GM12891 (cell line): ENCODE measurements around the gene DOCK2.

ENCODE experiments used
- DNase-seq: peaks from one replicate; pipeline ENCODE4 v3.0.0; 2011; ENCODE audit warnings: low spot score; ENCODE audit not compliant: insufficient read length
- FAIRE-seq: peaks from 2 replicates; lab custom pipeline; 2011; peaks lifted over from hg19 to GRCh38; lab: Jason Lieb, UNC
- PAX5 ChIP-seq: IDR thresholded peaks from 2 replicates; pipeline ENCODE4 v1.6.1; 2011; ENCODE audit warnings: low read length, moderate library complexity, mild to moderate bottlenecking; ENCODE audit not compliant: insufficient read depth, severe bottlenecking
- POLR2A ChIP-seq: IDR thresholded peaks from 2 replicates; pipeline ENCODE4 v1.6.1; 2011; ENCODE audit warnings: low read depth, low read length, control low read depth
- POLR2AphosphoS5 ChIP-seq: IDR thresholded peaks from 2 replicates; pipeline ENCODE4 v1.6.1; 2011; ENCODE audit warnings: low read depth, low read length, control low read depth
- POU2F2 ChIP-seq: IDR thresholded peaks from 2 replicates; pipeline ENCODE4 v1.6.1; 2011; ENCODE audit warnings: low read depth, mild to moderate bottlenecking, control low read depth, low read length, moderate library complexity
- SPI1 ChIP-seq: IDR thresholded peaks from 2 replicates; pipeline ENCODE4 v1.6.1; 2011; ENCODE audit warnings: low read depth, low read length, control low read depth
- TAF1 ChIP-seq: IDR thresholded peaks from 2 replicates; pipeline ENCODE4 v1.6.1; 2011; ENCODE audit warnings: low read depth, low read length, control low read depth

DOCK2 gene

DNA sequence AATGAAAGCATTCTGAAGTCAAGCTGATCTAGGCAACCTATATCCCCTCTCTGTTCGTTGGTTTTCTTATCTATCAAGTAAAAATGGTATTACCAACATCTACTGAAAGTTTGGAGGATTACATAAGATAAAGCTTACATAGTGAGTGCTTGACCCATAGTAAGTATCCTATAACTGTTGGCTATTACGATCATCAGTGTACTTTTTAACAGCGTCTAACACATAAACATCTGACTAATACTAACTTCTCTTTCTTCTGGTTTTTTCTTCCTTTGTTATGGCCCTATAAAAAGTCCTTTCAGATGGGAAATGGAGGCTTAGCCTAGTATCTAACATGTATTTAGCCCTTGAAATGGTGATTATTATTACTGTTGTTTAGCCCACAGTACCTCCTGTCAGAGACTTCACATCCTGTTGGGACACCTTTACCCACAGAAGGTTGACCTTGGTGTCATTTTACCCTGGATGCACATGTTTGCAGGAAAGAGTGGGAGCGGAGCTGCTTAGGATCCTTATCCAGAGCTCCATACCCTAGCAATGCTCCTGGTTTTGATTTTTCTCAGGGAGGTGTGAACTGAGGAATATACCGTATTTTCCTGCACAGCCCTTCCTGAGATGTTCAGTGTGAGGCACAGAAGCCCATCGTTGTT, 337.2 kb downstream of the DOCK2 start:
- DNase-seq = no peak
- no peak for TF ChIP-seq TAF1
- FAIRE-seq = no peak

DNA sequence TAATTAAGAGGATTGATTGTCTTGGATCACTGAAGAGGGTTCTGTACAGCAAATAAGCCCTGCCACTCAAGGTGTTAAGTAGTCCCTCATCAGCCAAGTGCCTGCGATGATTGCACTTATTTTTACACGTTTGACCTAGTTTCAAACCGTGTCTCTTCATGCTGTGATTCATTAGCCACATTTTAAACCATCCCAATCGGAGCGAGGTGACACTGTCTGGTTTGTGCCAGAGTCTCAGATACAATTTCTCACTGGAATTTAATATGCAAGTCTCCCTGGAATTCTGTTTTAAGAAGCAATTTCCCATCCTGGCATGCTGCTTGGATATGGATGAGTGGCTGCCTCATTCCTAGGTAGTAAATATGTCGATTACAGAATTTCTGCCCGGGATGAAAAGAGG, 341.6 kb downstream of the DOCK2 start:
- TF ChIP-seq POU2F2 = no peak
- TF ChIP-seq TAF1 = no peak
- no peak for TF ChIP-seq POLR2A
- TF ChIP-seq POLR2AphosphoS5 = no peak
- no peak for TF ChIP-seq PAX5
- no peak for TF ChIP-seq SPI1
- FAIRE-seq (no peak), DNase-seq (no peak)

GRCh38 chr5:169979871-169980270, 342.8 kb downstream of the DOCK2 start:
- no peak for DNase-seq
- FAIRE-seq = no peak
- no peak for TF ChIP-seq POLR2A
- no peak for TF ChIP-seq POLR2AphosphoS5

- FAIRE-seq = no peak
- peak; percentile 22 for DNase-seq
These were observed 343.5 kb downstream of the DOCK2 start, which contains the start of gene INSYN2B for GRCh38 chr5:169980418-169981053. Gene INSYN2B, minus strand, starts transcription at chr5:169980495. Its CDS starts 96,597 bp downstream, at chr5:169883898.

GRCh38 chr5:169988206-169988605, 351.1 kb downstream of the DOCK2 start:
- DNase-seq (no peak), FAIRE-seq (no peak)
- TF ChIP-seq TAF1 = no peak

More at GRCh38 chr5:169980418-169981053, 343.5 kb downstream of the DOCK2 start, which contains the start of gene INSYN2B:
- TF ChIP-seq POLR2AphosphoS5 (no peak), SPI1 (no peak), TAF1 (no peak), PAX5 (no peak), POLR2A (no peak), POU2F2 (no peak)

GRCh38 chr5:169988947-169989346, 351.9 kb downstream of the DOCK2 start:
- DNase-seq (no peak), FAIRE-seq (no peak)
- TF ChIP-seq SPI1 (no peak), PAX5 (no peak), POU2F2 (no peak), POLR2A (no peak), TAF1 (no peak), POLR2AphosphoS5 (no peak)

- FAIRE-seq = no peak
- DNase-seq = no peak
- no peak for TF ChIP-seq TAF1
- TF ChIP-seq PAX5 = no peak
- TF ChIP-seq SPI1 = no peak
- TF ChIP-seq POLR2A = no peak
- no peak for TF ChIP-seq POU2F2
- TF ChIP-seq POLR2AphosphoS5 = no peak
These were observed 352.3 kb downstream of the DOCK2 start for GRCh38 chr5:169989365-169989764.

- FAIRE-seq = no peak
- TF ChIP-seq POLR2A (no peak), SPI1 (no peak), POU2F2 (no peak), PAX5 (no peak), POLR2AphosphoS5 (no peak), TAF1 (no peak)
These were observed 354.2 kb downstream of the DOCK2 start for GRCh38 chr5:169991115-169991869.

GRCh38 chr5:169992789-169993484, 355.9 kb downstream of the DOCK2 start:
- TF ChIP-seq POU2F2 = no peak
- TF ChIP-seq PAX5 = no peak
- TF ChIP-seq SPI1 = no peak
- no peak for TF ChIP-seq TAF1
- no peak for TF ChIP-seq POLR2A
- no peak for TF ChIP-seq POLR2AphosphoS5
- FAIRE-seq = no peak
- no peak for DNase-seq

More at GRCh38 chr5:169991115-169991869, 354.2 kb downstream of the DOCK2 start:
- DNase-seq = no peak

- no peak for DNase-seq
- FAIRE-seq = no peak
- TF ChIP-seq TAF1 (no peak), POLR2AphosphoS5 (no peak), SPI1 (no peak), POU2F2 (no peak), PAX5 (no peak), POLR2A (no peak)
These were observed 356.4 kb downstream of the DOCK2 start for GRCh38 chr5:169993485-169993790.
